BLaER1 treated with 17β-estradiol and CSF1 and Interleukin-3, amounts not matched to agents 10 nM and 100 nM (cell line): ENCODE measurements around the gene PTPRN2.

Source experiments
- H3K27ac ChIP-seq, 11 experiments: shearing (Covaris generic); formaldehyde crosslinking; 2 replicates each; pipeline ENCODE4 v1.8.1; 2022
- H3K27me3 ChIP-seq, 11 experiments: shearing (Covaris generic); formaldehyde crosslinking; 2 replicates each; pipeline ENCODE4 v1.8.1; 2022
- H3K36me3 ChIP-seq, 11 experiments: shearing (Covaris generic); formaldehyde crosslinking; 2 replicates each; pipeline ENCODE4 v1.8.1; 2022
- H3K4me1 ChIP-seq, 10 experiments: shearing (Covaris generic); formaldehyde crosslinking; 2 replicates each; pipeline ENCODE4 v1.8.1; 2022
- H3K4me2 ChIP-seq, 11 experiments: shearing (Covaris generic); formaldehyde crosslinking; 2 replicates each; pipeline ENCODE4 v1.8.1; 2022
- H3K4me3 ChIP-seq, 10 experiments: shearing (Covaris generic); formaldehyde crosslinking; 2 replicates each; pipeline ENCODE4 v1.8.1; 2022
- H3K9ac ChIP-seq, 11 experiments: shearing (Covaris generic); formaldehyde crosslinking; 2 replicates each; pipeline ENCODE4 v1.8.1; 2022
- H3K9me3 ChIP-seq, 11 experiments: shearing (Covaris generic); formaldehyde crosslinking; replicated peaks in 1 of 11; 2 replicates each; pipeline ENCODE4 v1.8.1; 2022
- H4K20me1 ChIP-seq, 11 experiments: shearing (Covaris generic); formaldehyde crosslinking; 2 replicates each; pipeline ENCODE4 v1.8.1; 2022
- Cebpa-rat ChIP-seq, 11 experiments: shearing (Covaris generic); IDR thresholded peaks; 2 replicates each; pipeline ENCODE4 v1.8.1; 2022

PTPRN2 gene

GRCh38 chr7:158317238-158318205, 270.1 kb downstream of the PTPRN2 start:
- peak overlapping the region in 9 of 11 experiments; percentile 30 to 63 (median 51); a peak in 14 of 22 replicates for H3K9ac ChIP-seq
- peak overlapping the region in 8 of 11 experiments; percentile 12 to 62 (median 44); a peak in 15 of 22 replicates for H3K27ac ChIP-seq
- peak overlapping the region; percentile 49 to 75 (median 68) for H3K4me2 ChIP-seq
- peaks cover 0 to 27% (median 21%) of the 10 kb centered on the region in 10 experiments; a peak in 17 of 20 replicates for H3K4me1 ChIP-seq
- H3K4me3 ChIP-seq: peak overlapping the region in 9 of 10 experiments; percentile 18 to 60 (median 27); a peak in 11 of 20 replicates
- H3K9me3 ChIP-seq: peaks cover 20 to 52% (median 44%) of the 10 kb centered on the region in 11 experiments
- peaks cover 0 to 12% (median 0%) of the 10 kb centered on the region in 11 experiments; a peak in 1 of 22 replicates for H3K36me3 ChIP-seq
- no peaks in the 10 kb centered on the region for H3K27me3 ChIP-seq
- no peaks in the 10 kb centered on the region for H4K20me1 ChIP-seq
- TF ChIP-seq Cebpa-rat (IDR thresholded peaks at IDR 0.05): no peak

GRCh38 chr7:158316466-158317031, 271.1 kb downstream of the PTPRN2 start:
- Histone ChIP-seq H3K27ac (peak overlapping the region in 2 of 11 experiments; percentile 41 to 62; a peak in 1 of 22 replicates), H4K20me1 (no peaks in the 10 kb centered on the region), H3K4me1 (peaks cover 0 to 18% (median 14%) of the 10 kb centered on the region in 10 experiments; a peak in 14 of 20 replicates), H3K4me3 (no peak overlapping the region), H3K9me3 (peaks cover 20 to 59% (median 45%) of the 10 kb centered on the region in 11 experiments), H3K4me2 (peak overlapping the region in 1 of 11 experiments; percentile 67; a peak in 2 of 22 replicates), H3K27me3 (no peaks in the 10 kb centered on the region), H3K9ac (no peak overlapping the region), H3K36me3 (peaks cover 0 to 12% (median 0%) of the 10 kb centered on the region in 11 experiments; a peak in 1 of 22 replicates)
- TF ChIP-seq Cebpa-rat (IDR thresholded peaks at IDR 0.05): no peak

GRCh38 chr7:158315881-158316280, 271.7 kb downstream of the PTPRN2 start:
- Histone ChIP-seq H3K4me3 (no peak overlapping the region), H3K4me2 (no peak overlapping the region), H3K9me3 (peaks cover 20 to 59% (median 45%) of the 10 kb centered on the region in 11 experiments), H3K4me1 (peaks cover 0 to 18% (median 14%) of the 10 kb centered on the region in 10 experiments; a peak in 14 of 20 replicates), H3K36me3 (peaks cover 0 to 12% (median 0%) of the 10 kb centered on the region in 11 experiments; a peak in 1 of 22 replicates), H4K20me1 (no peaks in the 10 kb centered on the region), H3K9ac (no peak overlapping the region), H3K27me3 (no peaks in the 10 kb centered on the region), H3K27ac (no peak overlapping the region)
- no peak for TF ChIP-seq Cebpa-rat (IDR thresholded peaks at IDR 0.05)

- no peak overlapping the region for H3K4me2 ChIP-seq
- no peak overlapping the region for H3K4me3 ChIP-seq
- TF ChIP-seq Cebpa-rat (IDR thresholded peaks at IDR 0.05): no peak
- H4K20me1 ChIP-seq: no peaks in the 10 kb centered on the region
- H3K9me3 ChIP-seq: peaks cover 20 to 59% (median 45%) of the 10 kb centered on the region in 11 experiments
- no peaks in the 10 kb centered on the region for H3K27me3 ChIP-seq
- H3K27ac ChIP-seq: no peak overlapping the region
- H3K36me3 ChIP-seq: peaks cover 0 to 12% (median 0%) of the 10 kb centered on the region in 11 experiments; a peak in 1 of 22 replicates
- peaks cover 0 to 18% (median 14%) of the 10 kb centered on the region in 10 experiments; a peak in 14 of 20 replicates for H3K4me1 ChIP-seq
- no peak overlapping the region for H3K9ac ChIP-seq
Observed at GRCh38 chr7:158315326-158315725, 272.3 kb downstream of the PTPRN2 start.

GRCh38 chr7:158314394-158314793, 273.2 kb downstream of the PTPRN2 start:
- Histone ChIP-seq H3K27ac (no peak overlapping the region), H4K20me1 (no peaks in the 10 kb centered on the region), H3K27me3 (no peaks in the 10 kb centered on the region), H3K4me2 (no peak overlapping the region), H3K9ac (no peak overlapping the region), H3K4me1 (peaks cover 0 to 18% (median 14%) of the 10 kb centered on the region in 10 experiments; a peak in 14 of 20 replicates), H3K4me3 (no peak overlapping the region), H3K36me3 (peaks cover 0 to 12% (median 0%) of the 10 kb centered on the region in 11 experiments; a peak in 1 of 22 replicates), H3K9me3 (peaks cover 20 to 54% (median 45%) of the 10 kb centered on the region in 11 experiments)
- no peak for TF ChIP-seq Cebpa-rat (IDR thresholded peaks at IDR 0.05)

- peaks cover 0 to 18% (median 14%) of the 10 kb centered on the region in 10 experiments; a peak in 14 of 20 replicates for H3K4me1 ChIP-seq
- peaks cover 25 to 54% (median 45%) of the 10 kb centered on the region in 11 experiments for H3K9me3 ChIP-seq
- TF ChIP-seq Cebpa-rat (IDR thresholded peaks at IDR 0.05): no peak
Observed at GRCh38 chr7:158313931-158314330, 273.7 kb downstream of the PTPRN2 start.

GRCh38 chr7:158312789-158313188, 274.8 kb downstream of the PTPRN2 start:
- peaks cover 0 to 10% (median 6%) of the 10 kb centered on the region in 10 experiments; a peak in 11 of 20 replicates for H3K4me1 ChIP-seq
- H3K27me3 ChIP-seq: no peaks in the 10 kb centered on the region
- peaks cover 32 to 59% (median 51%) of the 10 kb centered on the region in 11 experiments for H3K9me3 ChIP-seq
- H3K4me3 ChIP-seq: no peak overlapping the region
- H4K20me1 ChIP-seq: no peaks in the 10 kb centered on the region
- H3K27ac ChIP-seq: no peak overlapping the region
- TF ChIP-seq Cebpa-rat (IDR thresholded peaks at IDR 0.05): no peak
- H3K36me3 ChIP-seq: peaks cover 0 to 12% (median 0%) of the 10 kb centered on the region in 11 experiments; a peak in 2 of 22 replicates
- H3K9ac ChIP-seq: no peak overlapping the region
- H3K4me2 ChIP-seq: no peak overlapping the region

More at GRCh38 chr7:158313931-158314330, 273.7 kb downstream of the PTPRN2 start:
- no peaks in the 10 kb centered on the region for H4K20me1 ChIP-seq
- H3K36me3 ChIP-seq: peaks cover 0 to 12% (median 0%) of the 10 kb centered on the region in 11 experiments; a peak in 1 of 22 replicates
- H3K27me3 ChIP-seq: no peaks in the 10 kb centered on the region
- H3K9ac ChIP-seq: no peak overlapping the region
- H3K27ac ChIP-seq: no peak overlapping the region
- no peak overlapping the region for H3K4me2 ChIP-seq
- no peak overlapping the region for H3K4me3 ChIP-seq

GRCh38 chr7:158311791-158312190, 275.8 kb downstream of the PTPRN2 start:
- no peak overlapping the region for H3K4me3 ChIP-seq
- TF ChIP-seq Cebpa-rat (IDR thresholded peaks at IDR 0.05): no peak
- peaks cover 0 to 12% (median 0%) of the 10 kb centered on the region in 11 experiments; a peak in 2 of 22 replicates for H3K36me3 ChIP-seq

More at GRCh38 chr7:158311791-158312190, 275.8 kb downstream of the PTPRN2 start:
- no peaks in the 10 kb centered on the region for H4K20me1 ChIP-seq
- H3K27ac ChIP-seq: no peak overlapping the region
- H3K9me3 ChIP-seq: peaks cover 42 to 65% (median 57%) of the 10 kb centered on the region in 11 experiments
- H3K27me3 ChIP-seq: no peaks in the 10 kb centered on the region
- H3K4me1 ChIP-seq: peaks cover 0 to under 1% (median 0%) of the 10 kb centered on the region in 10 experiments; a peak in 1 of 20 replicates
- H3K4me2 ChIP-seq: no peak overlapping the region
- H3K9ac ChIP-seq: no peak overlapping the region
